SK-N-SH (cell line): ENCODE data around the gene NEK10. TPM values are rescaled to one million over a fixed set of nuclear protein-coding genes. Genes with fewer than 3 reads are reported as not detected.

Experiments used
- CTCF ChIA-PET: fragments of 300-600, 350-600 bp; formaldehyde crosslinking; extraction: SDS; loops from one replicate; lab custom pipeline; 2021; lab: Yijun Ruan, JAX
- POLR2A ChIA-PET: fragments of 350-600 bp; sonication (Branson Sonifier 250); formaldehyde crosslinking; extraction: SDS; loops from one replicate; lab custom pipeline; 2020; ENCODE audit warnings: antibody characterized with exemption, inconsistent platforms; lab: Yijun Ruan, JAX
- DNase-seq: peaks from one replicate; pipeline ENCODE4 v3.0.0; 2012
- H2AFZ ChIP-seq: fragments of 200-600 bp; sonication (generic); 2 replicates; pipeline ENCODE4 v1.8.1; 2016; ENCODE audit warnings: antibody characterized with exemption, mild to moderate bottlenecking, low read depth
- H3F3A ChIP-seq: fragments of 200-600 bp; sonication (generic); replicated peaks from 2 replicates; pipeline ENCODE3; 2016; ENCODE audit warnings: antibody characterized with exemption, mild to moderate bottlenecking; ENCODE audit not compliant: insufficient read depth
- H3K27ac ChIP-seq, 2 experiments: fragments of 200-500 bp in 1 of 2; fragments of 200-600 bp in 1 of 2; sonication (Bioruptor generic) in 1 of 2; sonication (generic), shearing (Covaris generic) in 1 of 2; 2 replicates each; pipeline versions ENCODE4 v1.5.1 to v1.6.1; 2014 to 2016; ENCODE audit warnings: low read depth in 2 of 2, inconsistent platforms in 1 of 2, low read length in 1 of 2, mild to moderate bottlenecking in 1 of 2, mixed read lengths in 1 of 2
- H3K27me3 ChIP-seq: fragments of 200-600 bp; sonication (generic), shearing (Covaris generic); 2 replicates; pipeline ENCODE4 v1.6.1; 2016; ENCODE audit warnings: mixed run types; ENCODE audit not compliant: insufficient read depth
- H3K36me3 ChIP-seq, 2 experiments: fragments of 200-500 bp in 1 of 2; fragments of 200-600 bp in 1 of 2; sonication (Bioruptor generic) in 1 of 2; sonication (generic) in 1 of 2; replicated peaks in 1 of 2; 2 replicates each; pipeline versions ENCODE3 to v1.5.1; 2014 to 2016; ENCODE audit warnings: low read length in 1 of 2, mild to moderate bottlenecking in 1 of 2; ENCODE audit not compliant: insufficient read depth in 2 of 2, control insufficient read depth in 1 of 2
- H3K4me1 ChIP-seq, 2 experiments: fragments of 200-500 bp in 1 of 2; fragments of 200-600 bp in 1 of 2; sonication (Bioruptor generic) in 1 of 2; sonication (generic), shearing (Covaris generic) in 1 of 2; 2 replicates each; pipeline versions ENCODE4 v1.5.1 to v1.6.1; 2014 to 2016; ENCODE audit warnings: low read depth in 1 of 2, low read length in 1 of 2, mixed run types in 1 of 2; ENCODE audit not compliant: insufficient read depth in 2 of 2, control insufficient read depth in 1 of 2
- H3K4me2 ChIP-seq: fragments of 200-600 bp; sonication (generic), shearing (Covaris generic); 2 replicates; pipeline ENCODE4 v1.6.1; 2017; ENCODE audit warnings: mixed run types
- H3K4me3 ChIP-seq, 2 experiments: fragments of 200-500 bp in 1 of 2; fragments of 200-600 bp in 1 of 2; sonication (Bioruptor generic) in 1 of 2; sonication (generic), shearing (Covaris generic) in 1 of 2; 2 replicates each; pipeline versions ENCODE4 v1.5.1 to v1.8.1; 2014 to 2016; ENCODE audit warnings: low read depth in 2 of 2, inconsistent platforms in 1 of 2, low read length in 1 of 2, mild to moderate bottlenecking in 1 of 2, mixed read lengths in 1 of 2, moderate library complexity in 1 of 2
- H3K79me2 ChIP-seq: fragments of 200-600 bp; sonication (generic); 2 replicates; pipeline ENCODE4 v1.8.1; 2017; ENCODE audit warnings: mild to moderate bottlenecking; ENCODE audit not compliant: insufficient read depth
- H3K9ac ChIP-seq: fragments of 200-600 bp; sonication (generic); 2 replicates; pipeline ENCODE4 v1.6.1; 2017; ENCODE audit warnings: mixed run types
- H3K9me2 ChIP-seq: fragments of 200-600 bp; sonication (generic); 2 replicates; pipeline ENCODE4 v1.6.1; 2017; ENCODE audit warnings: mixed run types
- H3K9me3 ChIP-seq: fragments of 200-600 bp; sonication (generic); 2 replicates; pipeline ENCODE4 v1.6.1; 2017; ENCODE audit warnings: mixed run types, mild to moderate bottlenecking, moderate library complexity
- H4K20me1 ChIP-seq: fragments of 200-600 bp; sonication (generic); 2 replicates; pipeline ENCODE4 v1.6.1; 2017; ENCODE audit warnings: mild to moderate bottlenecking, mixed run types; ENCODE audit not compliant: insufficient read depth
- EP300 ChIP-seq, 2 experiments: IDR thresholded peaks; 2 replicates each; pipeline versions ENCODE4 v1.4.0 to v1.6.1; 2012; ENCODE audit warnings: borderline replicate concordance in 1 of 2, low read depth in 1 of 2, low read length in 1 of 2
- MEF2A ChIP-seq: IDR thresholded peaks from 2 replicates; pipeline ENCODE4 v1.4.0; 2012; ENCODE audit warnings: low read depth, borderline replicate concordance
- RAD21 ChIP-seq: IDR thresholded peaks from 2 replicates; pipeline ENCODE4 v1.6.1; 2012; ENCODE audit warnings: mild to moderate bottlenecking, low read length
- RCOR1 ChIP-seq: fragments of 150-350 bp; IDR thresholded peaks from 2 replicates; pipeline ENCODE4 v1.6.1; 2017; ENCODE audit warnings: antibody characterized with exemption, low read length
- SIN3A ChIP-seq: IDR thresholded peaks from 2 replicates; pipeline ENCODE4 v1.6.1; 2012; ENCODE audit warnings: low read depth, mild to moderate bottlenecking, low read length, moderate library complexity, borderline replicate concordance
- SMC3 ChIP-seq: IDR thresholded peaks from 2 replicates; pipeline ENCODE4 v1.6.1; 2012; ENCODE audit warnings: low read depth, low read length, improper control_type of control experiment
- USF1 ChIP-seq: IDR thresholded peaks from 2 replicates; pipeline ENCODE4 v1.4.0; 2012; ENCODE audit warnings: low read depth, borderline replicate concordance
- WGBS: methylation state at CpG from one replicate; pipeline ENCODE4 v1.1.6; 2017; ENCODE audit warnings: low lambda C conversion rate; 5-methylcytosine and 5-hydroxymethylcytosine counted together
- polyA plus RNA-seq, 3 experiments: library from polyadenylated mRNA; depleted of rRNA; stranded (reverse); fragments of >200 nt; gene quantifications; 2 replicates each; pipeline ENCODE4 v1.2.3, GENCODE V29; 2012
- TF ChIP-seq, protein P1 (sequence below): fragments of 200-600 bp; sonication (generic); IDR thresholded peaks from 2 replicates; pipeline ENCODE4 v1.6.1; 2017; ENCODE audit warnings: antibody characterized with exemption, mild to moderate bottlenecking, moderate library complexity
- TF ChIP-seq, protein P2 (sequence below): fragments of 150-350 bp; IDR thresholded peaks from 2 replicates; pipeline ENCODE4 v1.6.1; 2016; ENCODE audit warnings: mild to moderate bottlenecking, low read depth, low read length
- TF ChIP-seq, protein P3 (sequence below): IDR thresholded peaks from 2 replicates; pipeline ENCODE4; 2012

The NEK10 gene
- polyA plus RNA-seq, 1 of the 3 experiments (the other 2 are of a cell fraction): 1.0 TPM

DNA sequence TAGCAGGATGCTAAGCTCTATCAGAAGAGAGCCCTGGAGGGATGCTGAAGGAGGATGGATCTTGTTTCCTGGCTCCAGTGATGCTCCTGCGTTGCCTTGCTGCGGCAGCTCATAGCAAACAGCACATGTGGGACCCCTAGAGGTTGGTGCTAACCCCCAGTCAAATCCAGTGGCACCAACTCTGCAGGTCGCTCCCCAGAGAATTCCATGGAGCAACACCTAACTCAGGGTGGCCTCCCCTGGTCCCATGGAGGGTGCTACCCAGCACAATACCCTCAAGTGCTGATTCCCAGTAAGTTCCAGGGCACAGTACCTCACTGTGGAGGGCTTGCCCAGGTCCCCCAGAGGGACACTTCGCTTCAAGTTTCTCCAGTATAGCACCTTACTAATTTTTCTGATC, 231.2 kb downstream of the NEK10 start:
- no peaks in the 10 kb centered on the region for H3K9me2 ChIP-seq
- TF ChIP-seq, protein P1, sequence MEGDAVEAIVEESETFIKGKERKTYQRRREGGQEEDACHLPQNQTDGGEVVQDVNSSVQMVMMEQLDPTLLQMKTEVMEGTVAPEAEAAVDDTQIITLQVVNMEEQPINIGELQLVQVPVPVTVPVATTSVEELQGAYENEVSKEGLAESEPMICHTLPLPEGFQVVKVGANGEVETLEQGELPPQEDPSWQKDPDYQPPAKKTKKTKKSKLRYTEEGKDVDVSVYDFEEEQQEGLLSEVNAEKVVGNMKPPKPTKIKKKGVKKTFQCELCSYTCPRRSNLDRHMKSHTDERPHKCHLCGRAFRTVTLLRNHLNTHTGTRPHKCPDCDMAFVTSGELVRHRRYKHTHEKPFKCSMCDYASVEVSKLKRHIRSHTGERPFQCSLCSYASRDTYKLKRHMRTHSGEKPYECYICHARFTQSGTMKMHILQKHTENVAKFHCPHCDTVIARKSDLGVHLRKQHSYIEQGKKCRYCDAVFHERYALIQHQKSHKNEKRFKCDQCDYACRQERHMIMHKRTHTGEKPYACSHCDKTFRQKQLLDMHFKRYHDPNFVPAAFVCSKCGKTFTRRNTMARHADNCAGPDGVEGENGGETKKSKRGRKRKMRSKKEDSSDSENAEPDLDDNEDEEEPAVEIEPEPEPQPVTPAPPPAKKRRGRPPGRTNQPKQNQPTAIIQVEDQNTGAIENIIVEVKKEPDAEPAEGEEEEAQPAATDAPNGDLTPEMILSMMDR: no peak
- TF ChIP-seq MEF2A (no peak), EP300 (IDR thresholded peaks at IDR 0.05; ENCODE audit: borderline replicate concordance in 1 of 2, low read depth in 1 of 2, low read length in 1 of 2) (no peak), RCOR1 (no peak)
- WGBS: 55% methylated on average over 3 of the region's 4 CpGs
- H3F3A ChIP-seq: no peaks in the 10 kb centered on the region
- no peak overlapping the region for H3K4me2 ChIP-seq
- no peak overlapping the region for H3K4me3 ChIP-seq
- no peaks in the 10 kb centered on the region for H3K9me3 ChIP-seq
- H3K36me3 ChIP-seq: no peaks in the 10 kb centered on the region
- ChIA-PET POLR2A (no interaction called here), CTCF (interaction anchor here (1.6 kb wide), 1 partner anchor 116 kb away, joined by 5 read pairs; no protein-coding TSS in a partner anchor)
- H2AFZ ChIP-seq: no peak overlapping the region
- DNase-seq: no peak
- no peaks in the 10 kb centered on the region for H3K79me2 ChIP-seq
- H3K27ac ChIP-seq: no peak overlapping the region
- no peaks in the 10 kb centered on the region for H4K20me1 ChIP-seq
- no peak overlapping the region for H3K9ac ChIP-seq
- no peaks in the 10 kb centered on the region for H3K4me1 ChIP-seq
- H3K27me3 ChIP-seq: no peaks in the 10 kb centered on the region

- no peak overlapping the region for H2AFZ ChIP-seq
- 50% methylated on average over 2 of the region's 2 CpGs for WGBS
- no peak overlapping the region for H3K4me3 ChIP-seq
- H3K9me3 ChIP-seq: no peaks in the 10 kb centered on the region
- TF ChIP-seq, protein P1: peak; percentile 92
- TF ChIP-seq, protein P2, sequence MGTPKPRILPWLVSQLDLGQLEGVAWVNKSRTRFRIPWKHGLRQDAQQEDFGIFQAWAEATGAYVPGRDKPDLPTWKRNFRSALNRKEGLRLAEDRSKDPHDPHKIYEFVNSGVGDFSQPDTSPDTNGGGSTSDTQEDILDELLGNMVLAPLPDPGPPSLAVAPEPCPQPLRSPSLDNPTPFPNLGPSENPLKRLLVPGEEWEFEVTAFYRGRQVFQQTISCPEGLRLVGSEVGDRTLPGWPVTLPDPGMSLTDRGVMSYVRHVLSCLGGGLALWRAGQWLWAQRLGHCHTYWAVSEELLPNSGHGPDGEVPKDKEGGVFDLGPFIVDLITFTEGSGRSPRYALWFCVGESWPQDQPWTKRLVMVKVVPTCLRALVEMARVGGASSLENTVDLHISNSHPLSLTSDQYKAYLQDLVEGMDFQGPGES: no peak
- TF ChIP-seq, protein P3, sequence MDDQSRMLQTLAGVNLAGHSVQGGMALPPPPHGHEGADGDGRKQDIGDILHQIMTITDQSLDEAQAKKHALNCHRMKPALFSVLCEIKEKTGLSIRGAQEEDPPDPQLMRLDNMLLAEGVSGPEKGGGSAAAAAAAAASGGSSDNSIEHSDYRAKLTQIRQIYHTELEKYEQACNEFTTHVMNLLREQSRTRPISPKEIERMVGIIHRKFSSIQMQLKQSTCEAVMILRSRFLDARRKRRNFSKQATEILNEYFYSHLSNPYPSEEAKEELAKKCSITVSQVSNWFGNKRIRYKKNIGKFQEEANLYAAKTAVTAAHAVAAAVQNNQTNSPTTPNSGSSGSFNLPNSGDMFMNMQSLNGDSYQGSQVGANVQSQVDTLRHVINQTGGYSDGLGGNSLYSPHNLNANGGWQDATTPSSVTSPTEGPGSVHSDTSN: peak; percentile 16; the same call in 1 of the 2 replicates
- TF ChIP-seq SMC3: peak; percentile 96
- no peak for TF ChIP-seq EP300 (IDR thresholded peaks at IDR 0.05; ENCODE audit: borderline replicate concordance in 1 of 2, low read depth in 1 of 2, low read length in 1 of 2)
- 0 out of 2 replicates have a peak, but pooled peaks have one; percentile 42 for TF ChIP-seq SIN3A
- TF ChIP-seq USF1: no peak
- TF ChIP-seq RAD21: peak; percentile 93
- TF ChIP-seq RCOR1: no peak
- ChIA-PET CTCF (interaction anchor here (0.6 to 5.5 kb wide), 26 partner anchors 9 to 548 kb away, joined by 3 to 49 read pairs (median 4); partner anchors contain the start of gene NEK10), POLR2A (no interaction called here)
- no peaks in the 10 kb centered on the region for H3K36me3 ChIP-seq
- H3K27ac ChIP-seq: no peak overlapping the region
- H3K79me2 ChIP-seq: no peaks in the 10 kb centered on the region
- no peaks in the 10 kb centered on the region for H4K20me1 ChIP-seq
- H3K27me3 ChIP-seq: no peaks in the 10 kb centered on the region
- H3K4me2 ChIP-seq: no peak overlapping the region
- no peaks in the 10 kb centered on the region for H3F3A ChIP-seq
- DNase-seq: peak; percentile 57
- no peak overlapping the region for H3K9ac ChIP-seq
- no peaks in the 10 kb centered on the region for H3K4me1 ChIP-seq
- H3K9me2 ChIP-seq: no peaks in the 10 kb centered on the region
These were observed 234.9 kb downstream of the NEK10 start for GRCh38 chr3:27134171-27134796.
